GM21381 (cell line): Measurements from ENCODE around the gene APBA1.
"Not testable (repeated sequence)": the region's sequence is repeated elsewhere in the genome, so short reads cannot be mapped to it uniquely, and the experiment has no call there.

Experiments
- ATAC-seq: cut with Tn5 transposase; IDR thresholded peaks from one replicate; pipeline ENCODE4 v1.9.1; 2021; ENCODE audit warnings: mild to moderate bottlenecking, moderate library complexity; ENCODE audit not compliant: unreplicated experiment

The APBA1 gene

DNA sequence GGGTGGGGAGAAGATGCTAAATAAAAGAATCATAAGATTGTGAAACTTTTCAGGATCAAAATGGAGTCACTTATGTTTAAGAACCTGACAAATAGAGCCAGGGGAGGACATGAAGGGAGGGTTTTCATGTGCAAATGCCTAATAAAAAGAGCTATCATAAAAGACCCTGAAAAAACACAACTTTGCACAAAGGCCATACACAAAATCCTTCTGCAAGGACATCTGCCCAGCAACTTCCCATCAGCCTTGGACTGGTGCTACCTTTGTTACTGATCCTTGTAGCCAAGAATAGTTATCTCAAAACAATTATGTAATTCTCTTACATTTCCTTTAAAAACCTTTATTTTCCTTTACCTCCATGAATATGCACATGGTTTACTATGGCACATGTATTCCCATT, 63.0 kb downstream of the APBA1 start:
- no peak for ATAC-seq

- no peak for ATAC-seq
These were observed 66.1 kb downstream of the APBA1 start for GRCh38 chr9:69606089-69606488.

DNA sequence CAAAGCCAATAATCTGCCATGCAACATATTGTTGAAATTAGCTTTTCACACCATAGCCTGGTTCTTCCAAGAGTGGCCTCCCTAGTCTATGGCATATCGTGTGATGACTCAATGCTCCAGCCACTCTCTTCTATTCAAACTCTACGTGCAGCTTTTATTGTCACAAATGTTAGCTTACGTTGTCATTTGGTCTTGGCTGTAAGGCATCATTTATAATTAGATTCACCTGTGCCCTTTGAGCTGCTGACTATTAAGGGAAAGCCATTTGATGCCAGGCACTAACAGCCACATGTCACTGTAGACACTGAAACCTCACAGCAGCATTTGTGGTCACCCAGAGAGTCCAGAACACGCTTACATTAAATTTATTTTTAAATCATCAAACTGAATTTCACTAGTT, 66.8 kb downstream of the APBA1 start:
- ATAC-seq, result no peak

DNA sequence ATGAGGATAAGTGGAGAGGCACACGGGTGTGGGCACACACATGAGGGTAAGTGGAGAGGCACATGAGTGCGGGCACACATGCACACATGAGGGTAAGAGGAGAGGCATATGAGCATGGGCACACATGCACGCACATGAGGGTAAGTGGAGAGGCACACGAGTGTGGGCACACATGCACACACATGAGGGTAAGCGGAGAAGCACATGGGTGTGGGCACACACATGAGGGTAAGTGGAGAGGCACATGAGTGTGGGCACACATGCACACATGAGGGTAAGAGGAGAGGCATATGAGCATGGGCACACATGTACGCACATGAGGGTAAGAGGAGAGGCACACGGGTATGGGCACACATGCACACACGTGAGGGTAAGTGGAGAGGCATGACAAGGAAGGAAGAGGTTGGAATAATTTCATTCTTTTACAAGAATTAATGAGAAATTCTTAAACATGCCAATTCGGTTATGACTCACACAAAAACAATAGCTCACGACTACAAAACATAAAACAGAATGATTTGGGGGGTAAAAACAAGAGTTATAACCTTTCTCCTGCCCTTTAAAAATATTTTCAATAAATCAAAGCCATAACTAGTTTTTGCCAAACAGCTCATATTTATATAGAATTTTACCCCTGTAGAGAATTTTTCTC, 67.5 kb downstream of the APBA1 start:
- ATAC-seq, result no peak

GRCh38 chr9:69603656-69604055, 68.5 kb downstream of the APBA1 start:
- ATAC-seq, result no peak

- ATAC-seq, result no peak
These were observed 69.4 kb downstream of the APBA1 start for GRCh38 chr9:69602773-69603172.

DNA sequence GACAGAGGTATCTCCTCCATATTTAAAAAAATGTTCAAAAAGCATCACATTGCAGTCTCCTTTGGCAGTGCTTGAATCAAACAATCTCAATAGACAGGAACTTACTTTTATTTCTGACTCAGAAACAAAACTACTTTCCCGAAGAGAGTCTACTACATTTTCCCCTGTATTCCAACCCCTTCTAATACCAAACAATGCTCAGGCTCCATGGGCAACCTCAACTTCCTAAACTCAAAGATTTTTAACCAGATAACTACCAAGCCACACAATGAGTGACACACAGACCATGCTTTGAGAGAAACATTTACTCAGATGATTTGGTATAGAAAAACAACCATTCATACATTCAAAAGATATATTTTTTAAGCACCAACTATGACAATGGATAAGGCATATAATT, 70.5 kb downstream of the APBA1 start:
- ATAC-seq, result no peak

- no peak for ATAC-seq
These were observed 71.7 kb downstream of the APBA1 start for GRCh38 chr9:69600314-69601047.

GRCh38 chr9:69599232-69599971, 72.8 kb downstream of the APBA1 start:
- ATAC-seq, result no peak

- ATAC-seq, result not testable (repeated sequence)
These were observed 75.3 kb downstream of the APBA1 start for GRCh38 chr9:69596906-69597305.

- no peak for ATAC-seq
These were observed 78.0 kb downstream of the APBA1 start for GRCh38 chr9:69594180-69594579.

DNA sequence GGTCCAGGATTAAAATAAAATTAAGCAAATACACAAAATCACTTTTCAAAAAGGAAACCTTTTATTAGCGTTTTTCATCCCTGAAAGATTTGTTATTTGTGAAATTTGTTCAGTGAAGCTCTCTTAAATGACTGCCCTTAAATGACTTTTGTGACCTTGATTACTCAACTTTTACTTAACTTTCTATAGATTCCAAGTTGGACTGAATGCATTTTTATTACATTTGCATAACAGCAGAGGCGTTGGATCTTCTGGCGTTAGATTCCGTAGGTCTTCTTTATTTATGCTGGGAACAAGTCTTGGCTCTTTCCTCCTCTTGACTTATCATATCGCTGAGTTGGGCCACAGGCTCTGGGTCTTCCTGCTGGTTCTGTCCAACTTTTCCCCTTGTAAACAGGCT, 78.4 kb downstream of the APBA1 start:
- ATAC-seq, result no peak

DNA sequence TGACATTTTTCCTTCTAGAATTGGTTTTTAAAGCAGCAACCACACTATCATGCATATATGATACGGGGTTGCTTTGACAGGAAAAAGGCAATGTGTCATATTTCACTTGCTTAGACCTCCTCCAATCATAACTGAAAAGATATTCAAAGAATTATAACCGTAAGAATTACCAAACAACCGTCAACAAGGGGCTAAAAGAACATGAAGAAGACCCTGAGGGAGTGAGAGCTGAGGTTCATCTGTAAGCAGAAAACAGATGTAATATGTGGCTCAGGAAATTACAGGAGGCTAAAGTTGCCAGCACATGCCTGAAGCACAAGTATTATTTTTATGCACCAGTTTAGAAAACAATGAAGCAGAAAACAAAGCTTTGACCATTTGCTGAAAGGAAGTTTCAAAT, 78.9 kb downstream of the APBA1 start:
- no peak for ATAC-seq

- no peak for ATAC-seq
These were observed 81.9 kb downstream of the APBA1 start for GRCh38 chr9:69590266-69590665.

DNA sequence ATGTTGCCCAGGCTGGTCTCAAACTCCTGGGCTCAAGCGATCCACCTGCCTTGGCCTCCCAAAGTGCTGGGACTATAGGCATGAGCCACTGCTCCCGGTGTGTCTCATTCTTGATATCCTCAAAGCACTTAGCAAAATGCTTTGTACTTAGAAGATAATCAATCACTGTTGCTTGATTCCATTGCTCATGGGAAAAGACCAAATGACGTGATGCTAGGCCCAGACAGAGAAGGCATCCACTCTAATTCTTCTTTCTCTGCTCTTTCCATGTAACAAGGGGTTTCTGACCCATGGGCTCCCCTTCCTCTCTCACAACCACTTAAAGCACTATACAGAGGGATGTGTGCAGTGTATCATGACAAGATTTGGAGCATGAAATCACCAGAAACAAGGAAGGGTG, 83.0 kb downstream of the APBA1 start:
- no peak for ATAC-seq

DNA sequence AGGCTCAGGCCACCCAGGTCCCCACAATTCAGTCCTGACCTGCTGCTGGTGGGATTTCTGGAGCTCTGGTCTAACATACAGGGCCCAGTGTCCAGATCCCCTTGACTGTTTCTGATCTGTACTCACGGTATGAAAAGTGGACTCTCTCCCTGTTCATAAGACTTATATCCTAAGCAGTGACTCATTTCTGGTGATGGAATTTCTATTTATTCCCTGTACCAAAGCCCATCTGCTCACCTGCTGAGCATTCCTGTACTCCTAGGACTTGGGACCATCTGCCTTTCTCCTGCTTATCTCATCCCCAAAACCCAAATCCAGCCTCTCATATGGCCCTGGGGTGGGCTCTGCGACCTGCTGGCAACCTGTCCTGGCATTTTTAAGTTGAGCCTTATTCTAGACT, 86.6 kb downstream of the APBA1 start:
- no peak for ATAC-seq

GRCh38 chr9:69584759-69585158, 87.4 kb downstream of the APBA1 start:
- ATAC-seq, result no peak

DNA sequence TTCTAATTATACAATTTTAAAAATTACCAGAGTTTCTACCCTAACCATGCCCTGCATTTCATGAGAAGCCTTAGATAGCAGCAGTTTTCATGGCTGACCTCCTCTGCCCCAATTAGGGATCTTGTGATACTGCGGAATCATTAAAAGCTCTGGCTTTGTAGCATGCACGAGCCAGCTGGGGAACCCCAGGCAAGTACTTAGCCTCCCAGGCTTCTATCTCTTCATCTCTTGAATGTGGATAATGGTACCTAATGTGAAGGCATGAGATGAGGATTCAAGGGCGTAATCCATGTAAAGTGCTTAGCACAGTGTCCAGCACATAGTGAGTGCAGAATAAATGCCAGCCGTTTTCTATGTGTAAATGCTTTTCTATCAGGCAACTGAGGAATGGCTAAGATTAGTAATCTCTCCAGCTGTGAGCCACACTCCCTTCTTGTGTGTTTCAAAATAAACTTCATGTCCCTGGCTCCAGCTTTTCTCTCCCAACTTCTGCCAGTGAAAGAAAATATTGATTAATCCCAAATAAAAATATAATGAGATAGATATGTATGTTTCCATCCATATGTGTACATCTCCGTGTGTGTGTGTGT, 88.4 kb downstream of the APBA1 start:
- ATAC-seq, result no peak

DNA sequence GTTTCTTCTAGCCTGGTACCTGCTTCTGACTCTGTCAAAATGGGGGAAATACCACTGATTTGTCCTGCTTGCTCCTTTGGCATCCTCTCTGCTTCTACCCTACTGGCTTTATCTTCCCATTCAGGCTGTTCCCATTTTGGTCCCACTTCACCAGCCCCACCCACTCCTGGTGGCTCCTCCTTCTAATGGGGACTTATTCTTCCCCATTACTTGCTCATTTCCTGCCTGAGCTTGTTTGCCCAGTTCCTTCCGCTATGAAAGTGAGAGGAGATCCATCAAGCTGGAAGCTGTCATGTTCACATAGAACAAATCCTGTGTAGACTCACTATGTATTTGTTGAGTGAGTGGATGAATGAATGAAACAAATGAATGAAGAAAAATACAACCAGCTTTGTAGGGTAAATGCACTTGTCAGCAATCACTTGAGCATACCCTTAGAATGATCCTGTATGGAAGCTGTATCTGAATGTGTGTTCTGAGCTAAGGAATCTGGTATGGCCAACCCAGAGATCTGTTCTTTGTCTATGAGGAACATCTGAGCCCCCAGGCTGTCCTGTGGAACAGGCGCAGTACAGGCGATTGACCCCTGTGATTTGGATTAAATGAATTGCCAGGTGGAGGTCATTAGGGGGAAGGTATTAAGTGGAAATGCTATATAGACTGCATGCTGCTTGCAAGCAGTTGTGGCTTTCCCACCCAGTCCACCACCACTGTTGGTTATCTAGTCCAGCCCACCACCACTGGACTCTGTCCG, 89.5 kb downstream of the APBA1 start:
- no peak for ATAC-seq

DNA sequence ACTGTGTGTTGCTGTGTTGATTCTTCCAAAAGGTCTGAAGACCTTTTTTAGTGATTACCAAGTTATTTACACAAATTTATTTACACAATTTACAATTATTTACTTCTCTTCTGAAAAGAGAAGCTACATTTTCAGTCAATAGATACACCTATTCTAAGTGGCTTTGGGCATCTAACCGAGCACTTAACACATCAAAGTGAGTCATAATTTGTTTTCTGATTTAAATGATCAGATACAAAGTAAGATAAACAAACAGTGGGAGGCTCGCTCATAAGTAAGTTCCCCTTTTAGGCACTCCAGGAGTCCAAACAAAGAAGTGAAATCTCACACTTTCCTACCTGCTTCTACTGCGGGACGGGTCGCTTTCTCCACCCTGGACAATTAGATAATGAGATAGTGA, 90.2 kb downstream of the APBA1 start:
- ATAC-seq, result no peak
